Right renal cortex interstitium (tissue), 3 donors: ENCODE results near the gene AK8. TPM values are rescaled to one million over a fixed set of nuclear protein-coding genes. Genes with fewer than 3 reads are reported as not detected.

Experiments
- DNase-seq, 3 donors: peaks; one replicate each; pipeline ENCODE4 v3.0.0-alpha.2; 2013; ENCODE audit warnings: low read depth in 3 of 3, low spot score in 2 of 3
- polyA plus RNA-seq, 3 donors: library from polyadenylated mRNA; unstranded; fragments of 120-200 nt; gene quantifications; one replicate each; pipeline ENCODE4 v1.2.1, GENCODE V29; 2013; ENCODE audit not compliant: insufficient read length in 3 of 3

AK8 gene
- polyA plus RNA-seq, 3 donors, result 3.2 to 3.8 (median 3.4) TPM

DNA sequence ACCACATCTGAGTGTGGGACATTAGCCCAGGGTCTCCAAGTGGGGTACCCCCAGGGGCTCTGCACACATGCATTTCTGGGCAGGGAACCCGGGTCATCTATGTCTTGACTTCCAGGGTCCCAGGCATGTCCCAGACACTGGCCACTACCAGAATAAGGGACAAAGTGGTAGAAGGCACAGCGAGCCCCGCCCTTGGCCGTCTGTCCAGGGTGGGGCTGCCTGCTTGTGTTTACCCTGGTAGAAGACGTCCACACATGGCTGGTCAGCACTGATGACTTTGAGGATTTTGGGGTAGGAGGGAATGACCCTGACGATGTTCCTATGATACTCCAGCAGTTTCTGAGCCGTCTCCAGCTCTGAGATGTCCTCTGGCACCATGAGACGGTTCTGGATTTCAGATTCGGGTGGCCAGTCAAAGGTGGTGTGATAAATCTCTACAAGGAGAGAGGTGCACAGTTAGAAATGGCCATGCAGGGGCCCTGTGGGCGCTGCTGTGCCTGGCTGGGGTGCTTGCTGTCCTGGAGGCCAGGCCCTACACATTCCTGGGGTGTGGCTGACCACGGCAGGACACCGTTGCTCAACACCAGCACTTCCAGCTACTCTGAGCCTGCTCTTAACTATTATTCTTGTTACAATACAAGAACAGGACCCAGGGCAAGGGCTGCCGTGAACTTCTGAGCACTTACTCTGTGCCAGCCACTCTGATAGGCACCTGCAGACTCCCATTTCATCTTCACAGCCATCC, 51.3 kb downstream of the AK8 start:
- DNase-seq, result no peak

DNA sequence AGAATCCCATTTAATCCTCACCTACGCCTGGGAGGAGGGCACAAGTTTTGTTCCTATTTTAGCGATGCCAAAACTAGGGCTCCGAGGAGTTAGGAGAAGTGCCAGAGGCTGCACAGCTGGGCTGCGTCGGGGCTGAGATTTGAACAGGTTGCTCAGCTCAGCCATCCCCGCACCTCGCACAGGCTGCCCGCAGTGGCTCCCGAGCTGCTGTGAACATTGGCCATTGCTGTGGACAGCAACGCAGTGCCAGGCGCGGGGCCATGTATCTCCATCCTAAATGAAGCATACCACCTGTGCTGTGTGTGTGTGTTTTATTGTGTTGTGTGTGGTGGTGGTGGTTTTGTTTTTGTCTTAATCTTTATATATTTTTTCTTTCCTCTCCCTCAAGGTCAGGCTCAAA, 52.0 kb downstream of the AK8 start:
- DNase-seq, result no peak

DNA sequence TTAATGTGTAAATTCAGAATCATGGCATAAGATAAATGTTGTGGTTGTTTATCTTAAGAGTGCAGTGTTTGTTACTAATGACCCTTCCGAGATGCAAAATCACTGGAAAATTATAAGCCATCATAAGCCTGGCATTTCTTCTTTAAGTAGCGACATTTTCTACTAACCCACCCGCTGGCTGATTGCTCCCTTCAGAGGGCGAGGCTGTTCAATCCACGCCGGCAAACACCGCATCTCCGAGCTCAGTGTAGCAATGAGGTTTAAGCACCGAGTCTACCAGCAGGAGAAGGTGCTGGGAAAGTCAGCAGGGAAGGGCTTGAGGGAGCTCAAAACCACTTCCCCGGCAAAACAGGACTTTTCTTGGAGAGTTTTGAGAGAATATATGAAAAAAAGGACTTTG, 52.7 kb downstream of the AK8 start:
- no peak for DNase-seq

DNA sequence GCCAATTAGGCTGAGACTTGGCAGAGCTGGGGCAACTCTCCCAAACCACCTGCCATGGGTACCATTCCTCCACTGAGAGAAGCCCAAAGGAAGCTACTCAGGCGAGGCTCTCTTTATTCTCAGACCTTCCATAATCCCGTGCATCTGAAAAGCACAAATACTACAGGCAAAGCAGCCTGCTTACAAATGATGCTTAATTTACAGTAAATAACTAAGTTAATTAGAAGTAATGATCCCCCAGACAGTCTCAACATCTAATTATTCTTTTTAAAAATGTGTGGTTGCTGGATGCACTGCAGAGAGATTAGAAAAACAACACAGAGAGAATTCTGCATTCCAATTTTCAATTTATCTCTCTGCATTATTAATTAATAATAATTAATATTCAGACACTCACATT, 53.1 kb downstream of the AK8 start:
- DNase-seq, result no peak

DNA sequence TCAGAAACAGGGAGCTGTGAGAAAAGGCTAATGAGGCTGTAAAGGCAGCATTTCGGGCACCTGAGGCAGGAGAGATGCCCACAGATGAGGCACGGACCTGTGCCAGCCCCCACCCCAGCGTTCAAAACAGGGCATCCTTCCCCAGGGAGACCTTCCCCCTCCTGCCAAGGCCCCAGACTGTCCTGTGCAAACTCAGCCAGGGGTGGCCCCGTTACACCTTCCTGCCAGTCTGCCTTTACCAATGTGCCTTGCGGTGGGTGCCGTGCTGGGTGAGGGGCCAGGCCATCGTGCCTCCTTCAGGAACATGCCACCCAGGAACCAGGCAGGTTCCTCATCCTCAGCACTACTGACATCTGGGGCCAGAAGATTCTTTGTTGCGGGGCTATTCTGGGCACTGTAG, 53.9 kb downstream of the AK8 start:
- no peak for DNase-seq

GRCh38 chr9:132823370-132824145, 54.5 kb downstream of the AK8 start:
- DNase-seq, result no peak

GRCh38 chr9:132820169-132820944, 57.7 kb downstream of the AK8 start:
- no peak for DNase-seq

DNA sequence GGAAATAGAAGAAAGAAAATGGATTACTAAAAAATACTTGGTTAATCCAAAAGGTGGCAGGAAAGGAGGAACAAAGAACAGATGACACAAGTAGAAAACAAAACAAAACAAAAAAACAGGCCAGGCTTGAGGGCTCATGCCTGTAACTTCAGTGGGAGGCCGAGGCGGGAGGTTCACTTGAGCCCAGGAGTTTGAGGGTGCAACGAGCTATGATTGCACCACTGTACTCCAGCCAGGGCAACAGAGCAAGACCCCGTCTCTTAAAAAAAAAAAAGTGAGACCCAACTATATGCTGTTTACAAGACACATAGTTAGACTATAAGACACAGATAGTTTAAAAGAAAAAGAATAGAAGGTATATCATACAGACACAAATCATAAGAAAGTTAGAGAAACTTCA, 59.5 kb downstream of the AK8 start:
- DNase-seq, result no peak

GRCh38 chr9:132814937-132815336, 63.1 kb downstream of the AK8 start:
- DNase-seq, result no peak

GRCh38 chr9:132813115-132813771, 64.8 kb downstream of the AK8 start:
- DNase-seq, result no peak

- no peak for DNase-seq
These were observed 66.1 kb downstream of the AK8 start for GRCh38 chr9:132811985-132812384.

GRCh38 chr9:132810314-132810713, 67.8 kb downstream of the AK8 start:
- no peak for DNase-seq

- no peak for DNase-seq
These were observed 68.3 kb downstream of the AK8 start for GRCh38 chr9:132809677-132810271.

GRCh38 chr9:132808645-132809044, 69.4 kb downstream of the AK8 start:
- no peak for DNase-seq

DNA sequence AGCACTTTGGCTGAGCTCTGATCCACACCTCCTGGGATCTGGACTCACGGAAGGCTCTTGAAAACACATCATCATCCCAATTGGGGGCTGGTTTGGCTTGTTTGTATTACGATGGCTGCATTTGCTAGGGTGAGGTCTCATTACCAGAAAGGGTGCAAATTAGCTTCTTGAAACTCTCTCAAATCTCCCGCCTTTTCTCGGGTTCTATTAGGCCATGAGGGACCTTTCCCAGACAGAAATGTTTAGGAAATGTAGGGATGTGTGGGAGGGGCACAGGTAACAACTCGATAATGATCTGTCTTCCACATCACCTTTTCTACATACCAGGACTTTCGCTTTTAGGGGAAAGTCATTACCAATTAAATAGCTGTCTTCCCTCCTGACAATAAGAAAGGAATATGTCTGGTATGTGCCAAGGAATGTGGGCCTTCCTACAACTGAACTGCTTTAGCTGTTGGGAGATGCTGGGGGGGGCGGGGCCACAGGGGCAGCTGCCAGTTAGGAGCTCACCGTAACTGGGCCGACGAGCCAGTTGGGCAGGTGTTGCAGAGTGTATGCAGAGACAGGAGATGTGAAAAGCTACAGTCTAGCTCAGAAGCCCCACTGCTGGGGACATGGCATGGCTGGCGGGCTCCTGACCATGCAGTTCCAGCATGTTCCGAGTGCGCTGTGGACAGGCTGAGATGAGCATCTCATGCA, 71.2 kb downstream of the AK8 start:
- no peak for DNase-seq

DNA sequence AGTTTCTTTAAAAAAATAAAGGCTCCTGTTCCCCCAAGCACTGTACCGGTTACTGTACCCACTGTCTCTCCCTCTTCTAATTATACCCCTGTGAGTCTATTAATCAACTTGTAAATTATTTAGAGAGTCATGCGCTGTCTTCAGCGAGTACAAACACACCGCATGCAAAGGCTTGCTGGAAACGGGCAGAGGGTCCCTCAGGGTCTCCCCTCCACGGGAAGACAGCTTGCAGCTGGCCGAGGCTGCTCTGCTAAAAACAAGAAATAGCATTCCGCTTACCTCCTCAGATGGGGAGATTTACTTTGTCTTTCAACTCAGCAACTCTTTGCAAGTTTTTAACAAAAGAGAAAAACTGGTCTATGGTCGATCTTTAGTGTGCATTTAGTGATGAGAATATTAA, 71.8 kb downstream of the AK8 start:
- no peak for DNase-seq

DNA sequence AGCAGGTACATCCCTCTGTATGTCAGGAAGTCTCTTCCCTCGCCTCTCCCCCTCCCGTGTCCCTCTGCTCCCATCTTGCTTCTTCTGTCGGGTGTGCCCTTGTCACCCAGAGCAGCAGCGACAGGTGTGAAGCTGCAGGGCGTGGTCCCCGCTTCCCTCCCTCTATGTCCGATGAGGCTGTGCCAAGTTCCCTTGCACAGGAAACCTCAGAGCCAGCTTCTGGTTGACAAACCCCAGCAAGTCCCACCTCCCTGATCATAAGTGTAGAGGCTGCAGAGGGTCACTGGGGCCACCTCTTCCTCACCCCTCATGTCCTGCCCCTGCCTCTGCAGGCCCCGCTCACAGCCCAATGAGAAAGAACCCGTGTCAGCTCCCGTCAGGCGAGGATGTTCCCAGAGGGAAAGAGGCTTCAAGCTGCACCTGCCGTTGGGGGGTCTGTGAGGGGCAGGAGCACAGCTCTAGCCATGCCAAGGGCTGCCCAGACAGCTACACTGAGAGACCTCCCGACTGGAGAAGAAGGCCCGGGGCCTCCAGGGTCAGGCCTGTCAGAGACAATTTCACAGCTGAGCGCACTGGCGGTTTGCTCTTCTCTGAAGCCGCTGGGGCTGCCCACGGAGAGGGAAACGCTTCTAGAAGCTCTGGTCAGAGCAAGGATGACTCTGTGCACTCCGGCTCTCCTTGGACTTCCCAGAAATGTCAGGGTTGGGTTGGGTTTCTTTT, 73.3 kb downstream of the AK8 start:
- no peak for DNase-seq

DNA sequence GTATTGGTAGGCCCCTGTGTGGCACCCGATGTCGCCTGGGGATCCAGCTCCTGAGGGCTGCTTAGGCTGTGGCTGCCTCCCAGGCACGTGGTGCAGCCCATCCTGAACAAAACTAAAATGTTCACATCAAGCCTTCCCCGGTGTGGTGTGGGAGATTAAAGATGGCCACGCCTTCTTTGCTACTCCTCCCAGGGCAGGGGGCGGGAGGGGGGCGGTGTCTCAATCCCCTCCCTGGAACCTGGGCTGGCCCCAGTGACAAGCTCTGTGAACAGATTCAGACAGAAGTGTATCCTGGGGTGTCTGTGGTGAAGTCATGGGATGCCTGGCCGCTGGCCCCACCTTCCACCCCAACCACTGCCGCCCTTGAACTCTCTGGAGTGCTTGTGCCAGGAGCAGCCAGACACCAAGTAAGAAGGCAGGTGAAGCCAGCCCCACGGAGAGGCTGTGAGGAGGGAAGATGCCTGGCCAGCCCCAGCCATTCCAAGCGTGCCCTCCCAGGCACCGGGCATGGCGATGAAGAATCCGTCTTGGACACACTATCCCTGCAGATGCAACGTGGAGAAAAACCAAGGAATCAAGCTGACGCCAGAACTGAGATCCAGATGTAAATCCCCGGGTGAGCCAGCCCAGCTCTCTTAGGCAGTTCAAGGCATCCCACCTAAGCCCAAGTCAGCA, 75.8 kb downstream of the AK8 start:
- DNase-seq, result no peak

DNA sequence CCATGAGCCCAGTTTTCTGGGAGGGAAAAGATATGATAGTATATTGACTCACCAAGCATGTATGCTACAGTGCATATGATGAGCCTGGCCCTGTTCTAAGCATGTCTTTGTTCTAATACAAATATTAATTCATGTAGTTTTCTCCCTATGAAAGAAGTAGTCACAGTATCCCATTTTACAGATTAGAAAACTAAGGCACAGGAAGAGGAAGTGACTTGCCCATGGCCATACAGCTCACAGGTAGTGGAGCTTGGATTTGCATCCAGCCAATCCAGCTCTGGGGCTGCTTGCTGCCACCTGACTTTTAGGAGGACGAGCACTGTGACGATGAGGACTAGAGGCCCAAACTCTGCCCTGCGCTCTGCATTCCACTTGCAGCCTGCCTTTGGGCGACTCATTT, 76.4 kb downstream of the AK8 start:
- no peak for DNase-seq
